Hematopoietic multipotent progenitor cell treated with erythropoietin and hydrocortisone succinate and interleukin-3 and kit ligand, for 17 days (in vitro differentiated cells): Measurements from ENCODE around the gene SDCCAG8.

ENCODE experiments used
- DNase-seq: peaks from one replicate; pipeline ENCODE4 v3.0.0-alpha.2; 2015; ENCODE audit warnings: low spot score

Gene SDCCAG8

GRCh38 chr1:243483952-243484351 lies 228.1 kb downstream of the SDCCAG8 start:
- no peak for DNase-seq

- no peak for DNase-seq
These were observed 231.3 kb downstream of the SDCCAG8 start for GRCh38 chr1:243487036-243487648.

- no peak for DNase-seq
These were observed 231.9 kb downstream of the SDCCAG8 start for GRCh38 chr1:243487649-243488227.

GRCh38 chr1:243488459-243489157 lies 232.8 kb downstream of the SDCCAG8 start:
- DNase-seq, result no peak

- no peak for DNase-seq
These were observed 233.3 kb downstream of the SDCCAG8 start for GRCh38 chr1:243489158-243489527.

GRCh38 chr1:243489681-243490546 lies 234.1 kb downstream of the SDCCAG8 start:
- no peak for DNase-seq

GRCh38 chr1:243490748-243491686 lies 235.2 kb downstream of the SDCCAG8 start:
- no peak for DNase-seq

GRCh38 chr1:243493156-243494129 lies 237.6 kb downstream of the SDCCAG8 start:
- DNase-seq, result no peak

GRCh38 chr1:243494741-243495431 lies 239.0 kb downstream of the SDCCAG8 start:
- no peak for DNase-seq

- no peak for DNase-seq
These were observed 239.8 kb downstream of the SDCCAG8 start for GRCh38 chr1:243495442-243496186.

GRCh38 chr1:243496187-243496646 lies 240.4 kb downstream of the SDCCAG8 start:
- no peak for DNase-seq

- no peak for DNase-seq
These were observed 241.0 kb downstream of the SDCCAG8 start for GRCh38 chr1:243496806-243497205.

- DNase-seq, result no peak
These were observed 242.3 kb downstream of the SDCCAG8 start for GRCh38 chr1:243497939-243498681.

- no peak for DNase-seq
These were observed 243.4 kb downstream of the SDCCAG8 start for GRCh38 chr1:243499248-243499647.

- no peak for DNase-seq
These were observed 243.9 kb downstream of the SDCCAG8 start for GRCh38 chr1:243499711-243500110.

GRCh38 chr1:243500512-243500911 lies 244.7 kb downstream of the SDCCAG8 start:
- no peak for DNase-seq

- DNase-seq, result no peak
These were observed 245.2 kb downstream of the SDCCAG8 start for GRCh38 chr1:243501002-243501401.

GRCh38 chr1:243503155-243503554 lies 247.3 kb downstream of the SDCCAG8 start:
- no peak for DNase-seq
